Calu3 (cell line): ENCODE measurements around the gene DBH. TPM values are rescaled to one million over a fixed set of nuclear protein-coding genes. Genes with fewer than 3 reads are reported as not detected.
"Not testable (repeated sequence)": the region's sequence is repeated elsewhere in the genome, so short reads cannot be mapped to it uniquely, and the experiment has no call there.

Experiments
- BruUV-seq: library from RNA; stranded (reverse); fragments of 400-500 nt; replicated peaks from 2 replicates; lab custom pipeline; 2021; lab: Mats Ljungman, UMichigan
- CTCF ChIA-PET: fragments of 300-600 bp; sonication (Branson Sonifier 250); formaldehyde crosslinking; loops from one replicate; lab custom pipeline; 2022; ENCODE audit warnings: antibody characterized with exemption; lab: Charles Lee
- DNase-seq: peaks from one replicate; pipeline ENCODE4 v3.0.0; 2022
- H3K27ac Mint-ChIP-seq: one replicate; pipeline ENCODE4 v1.8.0; 2022; ENCODE audit warnings: mixed read lengths; ENCODE audit not compliant: unreplicated experiment
- H3K27me3 Mint-ChIP-seq: one replicate; pipeline ENCODE4 v1.8.0; 2022; ENCODE audit warnings: mixed read lengths; ENCODE audit not compliant: unreplicated experiment
- H3K36me3 Mint-ChIP-seq: one replicate; pipeline ENCODE4 v1.8.0; 2022; ENCODE audit warnings: mild to moderate bottlenecking, moderate library complexity, mixed read lengths; ENCODE audit not compliant: insufficient read depth, unreplicated experiment
- H3K4me1 Mint-ChIP-seq: one replicate; pipeline ENCODE4 v1.8.0; 2022; ENCODE audit warnings: mild to moderate bottlenecking, low read depth, mixed read lengths; ENCODE audit not compliant: unreplicated experiment
- H3K4me3 Mint-ChIP-seq: one replicate; pipeline ENCODE4 v1.8.0; 2022; ENCODE audit warnings: mild to moderate bottlenecking, low read depth, moderate library complexity, mixed read lengths; ENCODE audit not compliant: unreplicated experiment
- H3K9me3 Mint-ChIP-seq: one replicate; pipeline ENCODE4 v1.8.0; 2022; ENCODE audit warnings: low read depth, mixed read lengths; ENCODE audit not compliant: unreplicated experiment
- CTCF ChIP-seq: fragments of 200-600 bp; IDR thresholded peaks from one replicate; pipeline ENCODE4 v1.8.0; 2022; ENCODE audit warnings: antibody characterized with exemption; ENCODE audit not compliant: unreplicated experiment
- intact Hi-C: fragments of 100-400 bp; cut with micrococcal nuclease; formaldehyde crosslinking; loops from one replicate; pipeline ENCODE4 v1.10.0; 2022; ENCODE audit not compliant: unreplicated experiment
- total RNA-seq: library from RNA; stranded (reverse); gene quantifications from 2 replicates; pipeline ENCODE4 v1.2.3, GENCODE V29; 2022

Gene DBH
- total RNA-seq, 1 experiment from 2014 or later: not detected

DNA sequence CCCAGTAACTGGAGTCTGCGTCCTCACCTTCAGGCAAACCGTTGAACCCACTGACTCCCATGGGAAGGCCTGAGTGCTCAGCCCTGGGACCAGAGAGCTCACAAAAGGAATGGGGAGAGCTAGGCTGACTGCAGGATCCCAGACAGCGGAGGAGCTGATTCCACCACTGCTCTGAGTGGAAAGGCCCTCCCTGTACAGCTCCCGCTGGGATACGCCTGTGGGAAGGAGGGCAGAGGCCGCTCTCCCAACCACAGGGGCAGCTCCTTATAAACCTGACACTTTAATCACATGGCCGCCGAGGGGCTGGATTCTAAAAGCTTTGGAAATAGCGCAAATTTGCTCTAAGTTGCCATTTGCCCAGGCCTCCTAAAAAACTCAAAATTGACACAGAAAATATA lies 37.1 kb downstream of the DBH start:
- peaks cover 55% of the 10 kb centered on the region for H3K27me3 Mint-ChIP-seq
- BruUV-seq: no TSS peak
- no peak overlapping the region for H3K27ac Mint-ChIP-seq
- no peaks in the 10 kb centered on the region for H3K36me3 Mint-ChIP-seq
- TF ChIP-seq CTCF: no peak
- CTCF ChIA-PET: no interaction called here
- no peak overlapping the region for H3K4me3 Mint-ChIP-seq
- no peak for DNase-seq
- intact Hi-C loops: no loop called here
- H3K9me3 Mint-ChIP-seq: no peaks in the 10 kb centered on the region
- H3K4me1 Mint-ChIP-seq: no peaks in the 10 kb centered on the region

DNA sequence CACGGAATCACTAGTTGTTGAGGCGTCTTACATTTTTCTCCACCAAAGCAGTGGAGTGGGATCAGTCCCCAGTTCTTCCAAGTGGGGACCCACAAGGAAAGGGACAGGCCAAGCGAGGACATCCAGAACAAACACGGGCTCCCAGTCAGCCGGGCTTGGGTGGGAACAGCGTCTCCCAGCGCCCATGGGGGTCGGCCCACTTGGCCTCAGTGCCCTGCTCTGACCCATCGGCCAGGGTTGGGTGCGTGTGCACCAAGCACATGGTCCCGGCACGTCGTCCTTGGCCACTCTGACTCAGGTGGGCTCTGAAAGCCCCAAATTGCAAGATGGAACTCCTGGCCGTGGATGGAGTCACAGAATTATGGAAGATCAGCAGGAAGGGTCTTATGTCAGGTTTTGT lies 37.9 kb downstream of the DBH start:
- no peaks in the 10 kb centered on the region for H3K9me3 Mint-ChIP-seq
- H3K4me1 Mint-ChIP-seq: no peaks in the 10 kb centered on the region
- intact Hi-C loops: no loop called here
- no peak for TF ChIP-seq CTCF
- CTCF ChIA-PET: no interaction called here
- H3K36me3 Mint-ChIP-seq: no peaks in the 10 kb centered on the region
- H3K27ac Mint-ChIP-seq: no peak overlapping the region
- no TSS peak for BruUV-seq
- H3K27me3 Mint-ChIP-seq: peaks cover 63% of the 10 kb centered on the region
- no peak overlapping the region for H3K4me3 Mint-ChIP-seq
- DNase-seq: no peak

- CTCF ChIA-PET, DNase-seq, intact Hi-C loops: not testable (repeated sequence)
Observed at GRCh38 chr9:133675796-133676195, 39.6 kb downstream of the DBH start.

GRCh38 chr9:133676450-133676849 lies 40.3 kb downstream of the DBH start:
- H3K27me3 Mint-ChIP-seq: peaks cover 68% of the 10 kb centered on the region
- BruUV-seq: no TSS peak
- H3K27ac Mint-ChIP-seq: no peak overlapping the region
- H3K36me3 Mint-ChIP-seq: no peaks in the 10 kb centered on the region
- DNase-seq: no peak
- H3K9me3 Mint-ChIP-seq: no peaks in the 10 kb centered on the region
- intact Hi-C loops: no loop called here
- no peak for TF ChIP-seq CTCF
- H3K4me3 Mint-ChIP-seq: no peak overlapping the region
- no peaks in the 10 kb centered on the region for H3K4me1 Mint-ChIP-seq
- CTCF ChIA-PET: no interaction called here

More at GRCh38 chr9:133675796-133676195, 39.6 kb downstream of the DBH start:
- not testable (repeated sequence) for H3K9me3 Mint-ChIP-seq, H3K36me3 Mint-ChIP-seq, H3K4me3 Mint-ChIP-seq, H3K4me1 Mint-ChIP-seq, BruUV-seq, H3K27ac Mint-ChIP-seq
- peaks cover 68% of the 10 kb centered on the region for H3K27me3 Mint-ChIP-seq

DNA sequence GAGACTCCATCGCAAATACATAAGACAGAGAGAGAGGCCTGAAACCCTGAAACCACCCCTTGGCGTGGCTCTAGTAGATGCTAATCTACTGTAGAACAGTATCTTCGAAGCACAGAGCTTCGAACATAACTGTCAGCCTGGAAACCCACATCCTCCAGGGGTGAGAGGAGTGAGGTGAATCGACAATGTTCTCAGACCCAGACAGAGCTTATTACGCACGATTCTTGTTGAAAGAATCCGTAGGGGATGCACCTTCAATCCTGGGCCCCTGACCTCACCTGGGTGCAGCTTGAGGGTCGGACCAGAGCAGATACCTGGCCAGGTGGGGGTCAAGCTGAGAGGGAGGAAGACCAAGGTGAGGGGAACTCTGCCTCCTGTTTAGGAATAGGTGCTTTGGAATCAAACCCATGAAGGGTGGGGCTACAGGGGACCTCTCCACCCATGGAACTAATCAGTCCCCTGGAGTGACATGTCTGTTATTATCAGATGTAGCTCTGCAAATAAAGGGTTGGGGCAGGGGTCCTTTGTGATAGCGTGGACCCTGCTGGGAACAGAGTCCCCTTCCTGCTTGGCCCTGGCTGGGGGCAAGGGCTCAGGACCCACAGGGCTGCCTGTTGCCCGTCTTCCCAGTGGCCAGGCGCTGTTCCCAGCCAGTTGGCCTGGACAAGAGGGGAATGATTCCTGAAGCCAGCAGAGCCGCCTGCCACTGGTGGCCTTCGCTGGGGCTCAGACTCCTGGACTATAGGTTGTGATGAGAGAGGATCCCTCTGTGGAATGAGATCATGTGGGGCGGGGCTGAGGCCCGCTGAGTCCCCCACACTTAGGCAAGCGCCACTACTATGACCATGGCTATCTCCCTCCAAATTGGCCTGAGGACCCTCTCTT lies 41.2 kb downstream of the DBH start:
- no peaks in the 10 kb centered on the region for H3K4me1 Mint-ChIP-seq
- no peak overlapping the region for H3K27ac Mint-ChIP-seq
- CTCF ChIA-PET: no interaction called here
- BruUV-seq: no TSS peak
- TF ChIP-seq CTCF: no peak
- H3K27me3 Mint-ChIP-seq: peaks cover 62% of the 10 kb centered on the region
- no peaks in the 10 kb centered on the region for H3K36me3 Mint-ChIP-seq
- no peak for DNase-seq
- H3K4me3 Mint-ChIP-seq: no peak overlapping the region
- intact Hi-C loops: no loop called here
- H3K9me3 Mint-ChIP-seq: no peaks in the 10 kb centered on the region
